ENCODE results near the gene HEATR5A.

GRCh38 chr14:31320922-31321766 is 99.2 kb downstream of the HEATR5A start:
- TF ChIP-seq PPARA (CRISPR knock-in tag; IDR thresholded peaks at IDR 0.05; ENCODE audit: borderline replicate concordance) (no peak), SNAI2 (CRISPR knock-in tag; IDR thresholded peaks at IDR 0.05) (no peak), TCF4 (CRISPR knock-in tag; IDR thresholded peaks at IDR 0.05; ENCODE audit: borderline replicate concordance) (no peak), ZFP3 (CRISPR knock-in tag; IDR thresholded peaks at IDR 0.05) (no peak), TOX (CRISPR knock-in tag; IDR thresholded peaks at IDR 0.05; ENCODE audit: borderline replicate concordance) (no peak), ZNF565 (CRISPR knock-in tag; conservative IDR thresholded peaks at IDR 0.05; ENCODE audit: low read depth) (no peak), ZC3H10 (CRISPR knock-in tag; IDR thresholded peaks at IDR 0.05) (no peak), PATZ1 (CRISPR knock-in tag; IDR thresholded peaks at IDR 0.05; ENCODE audit: borderline replicate concordance) (no peak), ZFP30 (CRISPR knock-in tag; IDR thresholded peaks at IDR 0.05) (no peak), POU6F1 (CRISPR knock-in tag; IDR thresholded peaks at IDR 0.05; ENCODE audit: borderline replicate concordance, low read depth) (no peak), ARNTL (CRISPR knock-in tag; IDR thresholded peaks at IDR 0.05; ENCODE audit: borderline replicate concordance, low read depth) (no peak), ZNF8 (CRISPR knock-in tag; IDR thresholded peaks at IDR 0.05) (no peak), ZNF70 (CRISPR knock-in tag; IDR thresholded peaks at IDR 0.05) (no peak)
- TF ChIP-seq, protein P1, sequence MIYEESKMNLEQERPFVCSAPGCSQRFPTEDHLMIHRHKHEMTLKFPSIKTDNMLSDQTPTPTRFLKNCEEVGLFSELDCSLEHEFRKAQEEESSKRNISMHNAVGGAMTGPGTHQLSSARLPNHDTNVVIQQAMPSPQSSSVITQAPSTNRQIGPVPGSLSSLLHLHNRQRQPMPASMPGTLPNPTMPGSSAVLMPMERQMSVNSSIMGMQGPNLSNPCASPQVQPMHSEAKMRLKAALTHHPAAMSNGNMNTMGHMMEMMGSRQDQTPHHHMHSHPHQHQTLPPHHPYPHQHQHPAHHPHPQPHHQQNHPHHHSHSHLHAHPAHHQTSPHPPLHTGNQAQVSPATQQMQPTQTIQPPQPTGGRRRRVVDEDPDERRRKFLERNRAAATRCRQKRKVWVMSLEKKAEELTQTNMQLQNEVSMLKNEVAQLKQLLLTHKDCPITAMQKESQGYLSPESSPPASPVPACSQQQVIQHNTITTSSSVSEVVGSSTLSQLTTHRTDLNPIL (CRISPR knock-in tag; IDR thresholded peaks at IDR 0.05; ENCODE audit: low read depth), result no peak

All from SK-N-SH treated with all-trans-retinoic acid at 6 μM for 48 hours (cell line).